BJ (cell line): ENCODE data around the gene LMAN2. TPM values are rescaled to one million over a fixed set of nuclear protein-coding genes. Genes with fewer than 3 reads are reported as not detected.
"Not testable (repeated sequence)": the region's sequence is repeated elsewhere in the genome, so short reads cannot be mapped to it uniquely, and the experiment has no call there.

Experiments
- CTCF ChIA-PET: fragments of 350-600 bp; formaldehyde crosslinking; extraction: SDS; loops from one replicate; lab custom pipeline; 2021; ENCODE audit warnings: antibody characterized with exemption, inconsistent platforms; lab: Yijun Ruan, JAX
- POLR2A ChIA-PET: fragments of 300-600 bp; sonication (Branson Sonifier 250); formaldehyde crosslinking; extraction: SDS; loops from one replicate; lab custom pipeline; 2021; ENCODE audit warnings: antibody characterized with exemption; lab: Charles Lee
- DNase-seq: peaks from one replicate; pipeline ENCODE4 v3.0.0-alpha.2; 2011; ENCODE audit warnings: low read depth
- H3K27me3 ChIP-seq: 2 replicates; pipeline ENCODE4 v1.6.0; 2011; ENCODE audit warnings: low read length; ENCODE audit not compliant: control insufficient read depth, insufficient read depth
- H3K36me3 ChIP-seq: 2 replicates; pipeline ENCODE4 v1.5.1; 2011; ENCODE audit warnings: low read length; ENCODE audit not compliant: control insufficient read depth, insufficient read depth
- H3K4me3 ChIP-seq: 2 replicates; pipeline ENCODE4 v1.5.1; 2011; ENCODE audit warnings: low read depth, mild to moderate bottlenecking, control low read depth, low read length
- CTCF ChIP-seq: IDR thresholded peaks from 2 replicates; pipeline ENCODE4 v1.5.1; 2011; ENCODE audit warnings: low read depth, mild to moderate bottlenecking, control low read depth, inconsistent platforms, low read length, moderate library complexity; ENCODE audit not compliant: insufficient read depth
- polyA plus RNA-seq: library from polyadenylated mRNA; depleted of rRNA; stranded (reverse); fragments of >200 nt; gene quantifications from 2 replicates; pipeline ENCODE4 v1.2.3, GENCODE V29; 2011

LMAN2 gene
- polyA plus RNA-seq, 1 experiment = 248 TPM

- no peak overlapping the region for H3K4me3 ChIP-seq
- no peak for DNase-seq
- ChIA-PET CTCF (interaction anchor here (0.9 to 1.6 kb wide), 2 partner anchors 37 to 44 kb away, joined by 3 to 4 read pairs; no protein-coding TSS in a partner anchor), POLR2A (interaction anchor here (0.5 kb wide), 1 partner anchor 17 kb away, joined by 15 read pairs; no protein-coding TSS in a partner anchor)
- H3K36me3 ChIP-seq = peaks cover 5% of the 10 kb centered on the region
- no peaks in the 10 kb centered on the region for H3K27me3 ChIP-seq
- no peak for TF ChIP-seq CTCF
These were observed 4.6 kb downstream of the LMAN2 start for GRCh38 chr5:177346820-177347219.

- CTCF ChIA-PET = interaction anchor here (0.7 kb wide), 1 partner anchor 46 kb away, joined by 3 read pairs; no protein-coding TSS in a partner anchor
- DNase-seq = no peak
- Histone ChIP-seq H3K36me3 (peaks cover 5% of the 10 kb centered on the region), H3K4me3 (no peak overlapping the region), H3K27me3 (no peaks in the 10 kb centered on the region)
- no peak for TF ChIP-seq CTCF
- POLR2A ChIA-PET = no interaction called here
These were observed 6.6 kb downstream of the LMAN2 start for GRCh38 chr5:177344891-177345290.

- H3K4me3 ChIP-seq = no peak overlapping the region
- CTCF ChIA-PET = interaction anchor here (0.7 kb wide), 1 partner anchor 43 kb away, joined by 4 read pairs; no protein-coding TSS in a partner anchor
- H3K36me3 ChIP-seq = peaks cover 2% of the 10 kb centered on the region; the same call in 1 of the 2 replicates
- POLR2A ChIA-PET = no interaction called here
- H3K27me3 ChIP-seq = no peaks in the 10 kb centered on the region
- DNase-seq = no peak
- TF ChIP-seq CTCF = no peak
These were observed 7.7 kb downstream of the LMAN2 start for GRCh38 chr5:177343777-177344176.

- H3K4me3 ChIP-seq, H3K36me3 ChIP-seq, POLR2A ChIA-PET, CTCF ChIA-PET, H3K27me3 ChIP-seq, DNase-seq: not testable (repeated sequence)
These were observed 8.5 kb downstream of the LMAN2 start for GRCh38 chr5:177343000-177343399.

GRCh38 chr5:177339107-177339638 lies 12.3 kb downstream of the LMAN2 start:
- no peak overlapping the region for H3K4me3 ChIP-seq
- TF ChIP-seq CTCF = no peak
- POLR2A ChIA-PET = no interaction called here
- DNase-seq = no peak
- peaks cover 27% of the 10 kb centered on the region for H3K36me3 ChIP-seq
- H3K27me3 ChIP-seq = no peaks in the 10 kb centered on the region
- CTCF ChIA-PET = interaction anchor here (0.7 kb wide), 1 partner anchor 25 kb away, joined by 3 read pairs; no protein-coding TSS in a partner anchor
